ENCODE results near the gene DSCAM. TPM values are rescaled to one million over a fixed set of nuclear protein-coding genes. Genes with fewer than 3 reads are reported as not detected.

The DSCAM gene
- total and polyA plus RNA-seq, 2 experiments from 2014 or later = 0.07 TPM; not detected in 1

GRCh38 chr21:40631211-40631610 lies 215.7 kb downstream of the DSCAM start:
- Mint-ChIP-seq H3K9me3 (peaks cover 87% of the 10 kb centered on the region), H3K36me3 (ENCODE audit: low read depth) (peaks cover 4% of the 10 kb centered on the region), H3K4me1 (no peaks in the 10 kb centered on the region), H3K27ac (no peak overlapping the region), H3K27me3 (ENCODE audit: insufficient read depth, low read depth, poor library complexity) (peaks cover 4% of the 10 kb centered on the region), H3K4me3 (no peak overlapping the region)
- Histone ChIP-seq H3F3A (replicated peaks; ENCODE audit: low read depth) (no peaks in the 10 kb centered on the region), H3K27ac (ENCODE audit: low read depth) (no peak overlapping the region), H2AFZ (no peak overlapping the region), H3K4me1 (ENCODE audit: insufficient read depth) (no peaks in the 10 kb centered on the region), H3K4me2 (no peak overlapping the region), H3K4me3 (no peak overlapping the region), H3K36me3 (ENCODE audit: insufficient read depth) (no peaks in the 10 kb centered on the region; the same call in 1 of the 2 replicates), H3K79me2 (replicated peaks; ENCODE audit: insufficient read depth) (no peaks in the 10 kb centered on the region), H4K20me1 (replicated peaks; ENCODE audit: insufficient read depth) (no peaks in the 10 kb centered on the region), H3K27me3 (ENCODE audit: insufficient read depth) (no peaks in the 10 kb centered on the region), H3K9me2 (ENCODE audit: insufficient read depth) (no peaks in the 10 kb centered on the region)
- no peak for ATAC-seq
- TF ChIP-seq ZNF331 (CRISPR knock-in tag; IDR thresholded peaks at IDR 0.05; ENCODE audit: low read depth) (no peak), CREB1 (CRISPR knock-in tag; IDR thresholded peaks at IDR 0.05; ENCODE audit: low read depth) (no peak), EZH2 (IDR thresholded peaks at IDR 0.05; ENCODE audit: low read depth, unreplicated experiment) (no peak), POLR2AphosphoS5 (IDR thresholded peaks at IDR 0.05; ENCODE audit: low read depth) (no peak), ZNF114 (CRISPR knock-in tag; IDR thresholded peaks at IDR 0.05) (no peak), REST (IDR thresholded peaks at IDR 0.05; ENCODE audit: unreplicated experiment) (no peak), STAT1 (IDR thresholded peaks at IDR 0.05; ENCODE audit: unreplicated experiment) (no peak), ETS1 (IDR thresholded peaks at IDR 0.05) (no peak), CTCF (conservative IDR thresholded peaks at IDR 0.05; ENCODE audit: low read depth in 2 of 2) (no peak), NANOG (IDR thresholded peaks at IDR 0.05; ENCODE audit: borderline replicate concordance) (no peak), JUNB (IDR thresholded peaks at IDR 0.05; ENCODE audit: unreplicated experiment) (no peak), ZNF462 (CRISPR knock-in tag; IDR thresholded peaks at IDR 0.05) (no peak), EZH2phosphoT487 (IDR thresholded peaks at IDR 0.05; ENCODE audit: unreplicated experiment) (no peak)
- DNase-seq (ENCODE audit: low spot score) = no peak

Data from GM23338 (cell line).